AG04449 (cell line): Measurements from ENCODE around the gene PDSS1.
A peak's percentile ranks its signal among the peaks of the same experiment; 100 is the strongest.
"Not testable (repeated sequence)": the region's sequence is repeated elsewhere in the genome, so short reads cannot be mapped to it uniquely, and the experiment has no call there.

ENCODE experiments used
- CTCF ChIA-PET: fragments of 350-600 bp; formaldehyde crosslinking; extraction: SDS; loops from one replicate; lab custom pipeline; 2021; ENCODE audit warnings: antibody characterized with exemption; lab: Yijun Ruan, JAX
- POLR2A ChIA-PET: fragments of 400-600, 350-600 bp; formaldehyde crosslinking; extraction: SDS; loops from one replicate; lab custom pipeline; 2020; ENCODE audit warnings: antibody characterized with exemption, inconsistent platforms; lab: Yijun Ruan, JAX
- DNase-seq: peaks from one replicate; pipeline ENCODE4 v3.0.0-alpha.2; 2010; ENCODE audit warnings: low read depth, low spot score
- H3K4me3 ChIP-seq: 2 replicates; pipeline ENCODE4 v1.5.1; 2011; ENCODE audit warnings: low read depth, mild to moderate bottlenecking, control low read depth, low read length
- TF ChIP-seq, protein P1 (sequence below): IDR thresholded peaks from one replicate; pipeline ENCODE4 v1.5.1; 2011; ENCODE audit warnings: mild to moderate bottlenecking, moderate library complexity, low read length, control low read depth, inconsistent platforms; ENCODE audit not compliant: insufficient read depth; ENCODE audit errors: missing control alignments

Gene PDSS1

DNA sequence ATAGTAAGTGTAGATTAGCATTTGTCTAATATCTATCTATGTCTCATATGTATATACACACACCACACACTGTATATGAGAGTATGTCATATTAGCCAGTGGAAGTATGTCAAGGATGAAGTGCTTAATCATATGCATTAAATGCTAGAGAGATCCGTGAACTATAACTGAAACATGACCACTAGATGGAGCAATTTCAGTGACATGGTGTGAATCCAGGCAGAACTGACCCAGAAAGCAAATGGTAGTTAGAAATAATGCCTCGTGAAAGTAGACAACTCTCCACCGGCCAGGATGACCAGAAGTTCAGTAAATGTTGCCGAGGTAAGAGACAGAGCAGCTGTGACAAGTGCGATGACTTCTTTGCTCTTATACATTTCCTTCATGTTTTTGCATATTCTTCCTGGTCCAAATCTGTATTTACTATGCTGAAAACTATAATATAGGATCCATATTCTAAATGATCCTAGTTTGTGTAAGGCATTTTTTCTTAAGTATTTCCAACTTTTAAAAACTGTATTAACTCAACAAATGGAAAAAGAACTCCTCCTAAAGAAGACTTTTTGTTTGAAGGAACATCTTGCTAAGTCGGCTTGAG, 12.7 kb upstream of the PDSS1 start:
- POLR2A ChIA-PET, H3K4me3 ChIP-seq, DNase-seq: not testable (repeated sequence)
- TF ChIP-seq, protein P1, sequence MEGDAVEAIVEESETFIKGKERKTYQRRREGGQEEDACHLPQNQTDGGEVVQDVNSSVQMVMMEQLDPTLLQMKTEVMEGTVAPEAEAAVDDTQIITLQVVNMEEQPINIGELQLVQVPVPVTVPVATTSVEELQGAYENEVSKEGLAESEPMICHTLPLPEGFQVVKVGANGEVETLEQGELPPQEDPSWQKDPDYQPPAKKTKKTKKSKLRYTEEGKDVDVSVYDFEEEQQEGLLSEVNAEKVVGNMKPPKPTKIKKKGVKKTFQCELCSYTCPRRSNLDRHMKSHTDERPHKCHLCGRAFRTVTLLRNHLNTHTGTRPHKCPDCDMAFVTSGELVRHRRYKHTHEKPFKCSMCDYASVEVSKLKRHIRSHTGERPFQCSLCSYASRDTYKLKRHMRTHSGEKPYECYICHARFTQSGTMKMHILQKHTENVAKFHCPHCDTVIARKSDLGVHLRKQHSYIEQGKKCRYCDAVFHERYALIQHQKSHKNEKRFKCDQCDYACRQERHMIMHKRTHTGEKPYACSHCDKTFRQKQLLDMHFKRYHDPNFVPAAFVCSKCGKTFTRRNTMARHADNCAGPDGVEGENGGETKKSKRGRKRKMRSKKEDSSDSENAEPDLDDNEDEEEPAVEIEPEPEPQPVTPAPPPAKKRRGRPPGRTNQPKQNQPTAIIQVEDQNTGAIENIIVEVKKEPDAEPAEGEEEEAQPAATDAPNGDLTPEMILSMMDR, result peak; percentile 43
- CTCF ChIA-PET, result interaction anchor here (0.6 to 2.8 kb wide), 6 partner anchors 13 to 197 kb away, joined by 3 to 50 read pairs (median 4); partner anchors contain the start of gene PDSS1

DNA sequence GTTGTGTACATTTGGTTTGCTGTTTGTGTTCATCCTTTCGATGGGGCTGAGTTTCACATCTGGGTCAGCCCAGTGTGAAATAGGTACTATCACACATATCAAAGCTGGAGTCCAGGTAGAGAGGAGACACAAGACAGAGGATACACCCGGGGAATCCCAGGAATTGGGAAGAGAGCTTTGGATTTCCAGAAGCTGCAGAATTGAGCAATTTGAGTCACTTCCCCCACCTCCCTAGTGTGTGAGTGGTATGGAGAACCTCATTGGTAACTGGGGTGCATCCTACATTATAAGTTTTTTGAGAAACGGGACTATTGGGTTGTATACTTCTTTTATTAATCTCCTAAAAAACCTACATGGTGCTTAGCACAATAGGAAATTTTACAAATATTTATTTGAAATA, 12.1 kb upstream of the PDSS1 start:
- ChIA-PET POLR2A (no interaction called here), CTCF (interaction anchor here (0.6 to 2.8 kb wide), 7 partner anchors 12 to 196 kb away, joined by 3 to 50 read pairs (median 4); partner anchors contain the start of gene PDSS1)
- no peak for DNase-seq
- TF ChIP-seq, protein P1, result no peak
- no peak overlapping the region for H3K4me3 ChIP-seq

DNA sequence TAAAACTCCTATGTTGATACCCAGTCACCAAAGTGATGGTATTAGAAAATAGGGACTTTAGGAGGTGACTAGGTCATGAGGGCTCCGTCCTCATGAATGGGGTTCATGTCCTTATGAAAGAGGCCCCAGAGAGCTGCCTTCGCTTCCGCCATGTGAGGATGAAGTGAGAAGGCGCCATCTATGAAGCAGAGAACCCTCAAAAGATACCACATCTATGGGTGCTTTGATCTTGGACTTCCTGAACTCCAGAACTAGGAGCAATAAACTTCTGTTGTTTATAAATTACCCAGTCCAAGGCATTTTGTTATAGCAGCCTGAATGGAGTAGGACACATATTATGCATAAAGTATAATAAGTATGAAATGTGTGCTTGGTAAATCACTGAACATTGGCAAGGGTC, 8.1 kb upstream of the PDSS1 start:
- DNase-seq, result no peak
- ChIA-PET POLR2A (no interaction called here), CTCF (interaction anchor here (1.3 kb wide), 1 partner anchor 23 kb away, joined by 3 read pairs; no protein-coding TSS in a partner anchor)
- H3K4me3 ChIP-seq, result no peak overlapping the region
- TF ChIP-seq, protein P1, result no peak

DNA sequence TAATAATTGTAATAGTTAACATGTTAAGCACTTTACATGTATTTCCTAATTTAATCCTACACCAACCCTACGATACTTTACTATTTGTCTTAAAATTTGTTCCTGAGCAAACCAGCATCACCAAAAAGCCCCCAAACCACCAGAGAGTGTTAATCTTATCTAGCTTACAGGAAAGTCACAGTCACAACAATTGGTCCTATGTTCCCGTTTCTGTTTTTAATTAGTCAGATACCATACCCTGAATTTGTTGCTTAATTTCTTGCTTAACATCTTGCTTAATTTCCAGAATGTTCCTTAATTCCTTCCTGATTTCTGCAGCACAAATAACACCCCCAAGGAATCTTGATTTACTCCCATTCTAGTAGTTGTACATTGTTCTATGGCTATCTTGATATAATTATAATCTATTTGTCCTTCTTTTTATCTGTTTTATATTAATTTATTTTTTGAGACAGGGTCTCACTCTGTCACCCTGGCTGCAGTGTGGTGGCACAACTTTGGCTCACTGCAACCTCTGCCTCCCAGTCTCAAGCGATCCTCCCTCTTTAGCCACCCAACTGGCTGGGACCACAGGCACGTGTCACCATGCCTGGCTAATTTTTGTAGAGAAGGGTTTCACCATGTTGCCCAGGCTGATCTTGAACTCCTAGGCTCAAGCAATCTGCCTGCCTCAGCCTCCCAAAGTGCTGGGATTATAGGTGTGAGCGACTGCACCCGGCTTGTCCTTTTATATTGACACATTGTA, 6.6 kb upstream of the PDSS1 start:
- POLR2A ChIA-PET, result no interaction called here
- H3K4me3 ChIP-seq, result no peak overlapping the region
- no peak for DNase-seq
- TF ChIP-seq, protein P1, result no peak
- CTCF ChIA-PET, result interaction anchor here (1.5 kb wide), 1 partner anchor 9 kb away, joined by 4 read pairs; no protein-coding TSS in a partner anchor

DNA sequence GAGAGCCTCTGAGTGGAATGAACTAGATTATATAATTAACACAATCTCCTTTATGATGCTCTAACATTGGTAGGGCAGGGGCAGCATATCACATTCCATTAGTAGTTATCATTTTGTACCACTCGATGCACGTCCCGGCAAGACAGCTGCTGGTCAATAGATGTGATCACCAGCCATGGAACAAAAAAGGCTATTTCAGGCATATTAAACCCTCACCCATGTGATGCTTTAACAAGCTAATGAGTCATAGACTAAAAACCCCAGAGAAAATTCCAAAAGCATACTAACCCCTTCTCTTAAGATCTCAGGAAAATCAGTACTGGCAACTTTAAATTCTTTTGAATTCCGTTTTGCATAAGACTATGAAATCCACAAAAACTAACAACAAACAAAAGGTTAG, 3.0 kb upstream of the PDSS1 start:
- DNase-seq, H3K4me3 ChIP-seq, CTCF ChIA-PET, POLR2A ChIA-PET: not testable (repeated sequence)

DNA sequence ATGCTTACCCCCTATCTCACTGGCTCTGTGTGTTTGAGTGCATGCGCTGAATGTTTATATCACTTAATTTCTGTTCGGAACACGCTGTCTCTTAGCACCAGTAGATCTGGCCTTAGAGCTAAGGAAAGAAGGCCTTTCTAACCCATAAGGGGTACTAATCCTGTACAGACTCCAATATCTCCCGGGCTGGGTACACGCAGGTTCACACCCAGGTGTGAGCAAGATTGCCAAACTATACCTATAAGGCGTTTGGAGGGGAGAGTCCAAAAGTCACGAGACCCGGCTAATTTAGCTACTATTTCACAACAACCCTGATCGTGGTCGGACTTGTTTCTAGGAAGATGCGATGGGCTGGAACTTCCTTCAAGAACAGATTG, 727 bp upstream of the PDSS1 start:
- TF ChIP-seq, protein P1, result no peak
- no peak for DNase-seq
- CTCF ChIA-PET, result interaction anchor here (0.8 to 2.8 kb wide), 8 partner anchors 10 to 185 kb away, joined by 3 to 12 read pairs (median 6); partner anchors contain the start of gene ABI1
- H3K4me3 ChIP-seq, result peak overlapping the region; percentile 86
- POLR2A ChIA-PET, result interaction anchor here (0.6 kb wide), 1 partner anchor 163 kb away, joined by 3 read pairs; no protein-coding TSS in a partner anchor
